OCI-LY7 (cell line): Measurements from ENCODE around the gene LEMD2. TPM values are rescaled to one million over a fixed set of nuclear protein-coding genes. Genes with fewer than 3 reads are reported as not detected.

Source experiments
- BruUV-seq: library from RNA; stranded (reverse); fragments of 400-500 nt; replicated peaks from 2 replicates; lab custom pipeline; 2021; lab: Mats Ljungman, UMichigan
- CTCF ChIA-PET: fragments of 300-600 bp; sonication (Branson Sonifier 250); formaldehyde crosslinking; loops from one replicate; lab custom pipeline; 2022; ENCODE audit warnings: antibody characterized with exemption; ENCODE audit not compliant: unreplicated experiment; lab: Charles Lee
- POLR2A ChIA-PET: fragments of 300-600 bp; sonication (Branson Sonifier 250); formaldehyde crosslinking; loops from one replicate; lab custom pipeline; 2022; ENCODE audit warnings: antibody characterized with exemption; lab: Charles Lee
- DNase-seq: peaks from one replicate; pipeline ENCODE4 v3.0.0-alpha.2; 2015; ENCODE audit warnings: low spot score
- H2AFZ ChIP-seq: fragments of 200-600 bp; sonication (generic), shearing (Covaris generic); 2 replicates; pipeline ENCODE4 v1.6.1; 2014; ENCODE audit warnings: mild to moderate bottlenecking, antibody characterized with exemption, low read length, moderate library complexity
- H3K27ac ChIP-seq: fragments of 200-600 bp; sonication (generic); 2 replicates; pipeline ENCODE4 v1.5.1; 2014; ENCODE audit warnings: mixed run types, low read depth, mild to moderate bottlenecking, moderate library complexity, low read length, inconsistent platforms; ENCODE audit not compliant: poor library complexity, severe bottlenecking
- H3K36me3 ChIP-seq: fragments of 200-600 bp; sonication (generic); 2 replicates; pipeline ENCODE4 v1.6.1; 2014; ENCODE audit warnings: mild to moderate bottlenecking, antibody characterized with exemption, low read length, moderate library complexity, mixed read lengths; ENCODE audit not compliant: insufficient read depth
- H3K4me1 ChIP-seq: fragments of 200-600 bp; sonication (generic); 2 replicates; pipeline ENCODE4 v1.5.1; 2014; ENCODE audit warnings: mild to moderate bottlenecking, low read length; ENCODE audit not compliant: insufficient read depth, poor library complexity, severe bottlenecking
- H3K4me2 ChIP-seq: fragments of 200-600 bp; sonication (generic); 2 replicates; pipeline ENCODE4 v1.6.1; 2014; ENCODE audit warnings: mild to moderate bottlenecking, low read length
- H3K4me3 ChIP-seq: fragments of 200-600 bp; sonication (generic); 2 replicates; pipeline ENCODE4 v1.5.1; 2014; ENCODE audit warnings: mild to moderate bottlenecking, low read depth, low read length; ENCODE audit not compliant: poor library complexity, severe bottlenecking
- H3K79me2 ChIP-seq: fragments of 200-600 bp; sonication (generic); 2 replicates; pipeline ENCODE4 v1.6.1; 2016; ENCODE audit warnings: low read depth, mild to moderate bottlenecking, low read length, moderate library complexity, mixed read lengths; ENCODE audit not compliant: insufficient read depth
- H3K9me2 ChIP-seq: fragments of 200-600 bp; sonication (generic); 2 replicates; pipeline ENCODE4 v1.6.1; 2016; ENCODE audit warnings: mild to moderate bottlenecking, low read length, mixed read lengths; ENCODE audit not compliant: insufficient read depth
- H3K9me3 ChIP-seq: fragments of 200-600 bp; sonication (generic); 2 replicates; pipeline ENCODE4 v1.6.1; 2014; ENCODE audit warnings: mild to moderate bottlenecking, mixed run types, low read length, mixed read lengths
- H4K20me1 ChIP-seq: fragments of 200-600 bp; sonication (generic); 2 replicates; pipeline ENCODE4 v1.6.1; 2014; ENCODE audit warnings: mild to moderate bottlenecking, antibody characterized with exemption, low read length, moderate library complexity, mixed read lengths; ENCODE audit not compliant: insufficient read depth
- CTCF ChIP-seq: fragments of 200-600 bp; sonication (generic); conservative IDR thresholded peaks from 2 replicates; pipeline ENCODE4 v1.5.1; 2014; ENCODE audit warnings: mild to moderate bottlenecking, antibody characterized with exemption, low read length, moderate library complexity, mixed read lengths
- EZH2phosphoT487 ChIP-seq: fragments of 200-600 bp; sonication (generic); IDR thresholded peaks from 2 replicates; pipeline ENCODE4 v1.6.1; 2018; ENCODE audit warnings: low read depth, borderline replicate concordance, mild to moderate bottlenecking, mixed run types, antibody characterized with exemption, low read length, moderate library complexity, mixed read lengths
- intact Hi-C: fragments of 100-400 bp; cut with micrococcal nuclease; formaldehyde crosslinking; loops from one replicate; pipeline ENCODE4 v1.10.0; 2022; ENCODE audit not compliant: unreplicated experiment
- total RNA-seq, 2 experiments: library from RNA; depleted of rRNA in 1 of 2; stranded (reverse); fragments of >200 nt in 1 of 2; shearing (Covaris generic) in 1 of 2; gene quantifications; 2 replicates each; pipeline ENCODE4 v1.2.3, GENCODE V29; 2014 to 2022

Gene LEMD2
- total RNA-seq, 2 experiments from 2014 or later = 59.2 to 66.9 TPM

- no peak overlapping the region for H3K4me3 ChIP-seq
- CTCF ChIA-PET = interaction anchor here (0.8 kb wide), 1 partner anchor 16 kb away, joined by 3 read pairs; no protein-coding TSS in a partner anchor
- no TSS peak for BruUV-seq
- no peaks in the 10 kb centered on the region for H3K9me2 ChIP-seq
- TF ChIP-seq EZH2phosphoT487 (no peak), CTCF (no peak)
- H3K27ac ChIP-seq = no peak overlapping the region
- H4K20me1 ChIP-seq = no peaks in the 10 kb centered on the region
- no peak overlapping the region for H2AFZ ChIP-seq
- POLR2A ChIA-PET = no interaction called here
- no peak overlapping the region for H3K4me2 ChIP-seq
- H3K79me2 ChIP-seq = no peaks in the 10 kb centered on the region
- DNase-seq = no peak
- H3K9me3 ChIP-seq = no peaks in the 10 kb centered on the region
- no peaks in the 10 kb centered on the region for H3K36me3 ChIP-seq
- H3K4me1 ChIP-seq = no peaks in the 10 kb centered on the region
- intact Hi-C loops = loop anchor here (5.0 kb wide), 2 partner anchors 48 to 173 kb away; partner anchors contain the start of gene UQCC2
These were observed 28.9 kb downstream of the LEMD2 start for GRCh38 chr6:33759887-33760629.

- no peaks in the 10 kb centered on the region for H3K4me1 ChIP-seq
- POLR2A ChIA-PET = no interaction called here
- H3K27ac ChIP-seq = no peak overlapping the region
- TF ChIP-seq CTCF (no peak), EZH2phosphoT487 (no peak)
- H2AFZ ChIP-seq = no peak overlapping the region
- DNase-seq = no peak
- H3K4me3 ChIP-seq = no peak overlapping the region
- H3K9me2 ChIP-seq = no peaks in the 10 kb centered on the region
- H3K79me2 ChIP-seq = no peaks in the 10 kb centered on the region
- no TSS peak for BruUV-seq
- no peaks in the 10 kb centered on the region for H3K9me3 ChIP-seq
- CTCF ChIA-PET = no interaction called here
- H4K20me1 ChIP-seq = no peaks in the 10 kb centered on the region
- no peaks in the 10 kb centered on the region for H3K36me3 ChIP-seq
- no peak overlapping the region for H3K4me2 ChIP-seq
- intact Hi-C loops = no loop called here
These were observed 30.1 kb downstream of the LEMD2 start for GRCh38 chr6:33758815-33759216.

DNA sequence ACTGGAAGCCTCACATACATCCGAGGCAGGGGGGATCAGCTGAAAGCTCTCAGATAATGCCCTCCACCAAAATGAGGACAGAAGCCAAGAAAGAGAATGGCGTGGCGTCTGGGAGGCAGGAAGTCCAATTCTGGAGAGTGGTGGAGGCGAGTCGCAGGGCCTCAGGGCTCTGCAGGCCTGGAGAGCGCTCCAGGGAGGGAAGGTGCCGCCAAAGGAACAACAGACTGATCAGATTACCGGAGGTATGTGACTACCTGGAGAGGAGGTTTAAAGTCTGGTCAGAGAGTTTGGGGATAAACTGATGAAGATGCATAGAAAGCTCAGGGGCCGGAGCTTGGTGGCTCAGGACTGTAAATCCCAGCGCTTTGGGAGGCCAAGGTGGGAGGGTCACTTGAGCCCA, 31.0 kb downstream of the LEMD2 start:
- no peaks in the 10 kb centered on the region for H3K9me2 ChIP-seq
- no peaks in the 10 kb centered on the region for H3K4me1 ChIP-seq
- H2AFZ ChIP-seq = no peak overlapping the region
- no peak for DNase-seq
- no peak overlapping the region for H3K4me3 ChIP-seq
- no peaks in the 10 kb centered on the region for H4K20me1 ChIP-seq
- no peaks in the 10 kb centered on the region for H3K9me3 ChIP-seq
- no TSS peak for BruUV-seq
- CTCF ChIA-PET = interaction anchor here (1.1 kb wide), 1 partner anchor 47 kb away, joined by 6 read pairs; the partner anchor contains the start of gene UQCC2
- no peak overlapping the region for H3K4me2 ChIP-seq
- intact Hi-C loops = no loop called here
- H3K36me3 ChIP-seq = no peaks in the 10 kb centered on the region
- no peak for TF ChIP-seq CTCF
- TF ChIP-seq EZH2phosphoT487 = no peak
- no peak overlapping the region for H3K27ac ChIP-seq
- POLR2A ChIA-PET = interaction anchor here (1.4 kb wide), 1 partner anchor 47 kb away, joined by 3 read pairs; the partner anchor contains the start of gene UQCC2
- no peaks in the 10 kb centered on the region for H3K79me2 ChIP-seq
